Testis (tissue), 2 donors: ENCODE results near the gene HOOK2.

Experiments
- CTCF ChIP-seq, 3 experiments: fragments of 450-650 bp in 2 of 3; fragments of 200-600 bp in 1 of 3; sonication (generic) in 1 of 3; IDR thresholded peaks; one replicate each; pipeline ENCODE4 v1.5.1; 2016 to 2019; ENCODE audit warnings: antibody characterized with exemption in 3 of 3, mild to moderate bottlenecking in 2 of 3, moderate library complexity in 1 of 3
- POLR2A ChIP-seq: fragments of 450-650 bp; IDR thresholded peaks from one replicate; pipeline ENCODE4 v1.6.1; 2017; ENCODE audit warnings: antibody characterized with exemption, mild to moderate bottlenecking, moderate library complexity

DNA sequence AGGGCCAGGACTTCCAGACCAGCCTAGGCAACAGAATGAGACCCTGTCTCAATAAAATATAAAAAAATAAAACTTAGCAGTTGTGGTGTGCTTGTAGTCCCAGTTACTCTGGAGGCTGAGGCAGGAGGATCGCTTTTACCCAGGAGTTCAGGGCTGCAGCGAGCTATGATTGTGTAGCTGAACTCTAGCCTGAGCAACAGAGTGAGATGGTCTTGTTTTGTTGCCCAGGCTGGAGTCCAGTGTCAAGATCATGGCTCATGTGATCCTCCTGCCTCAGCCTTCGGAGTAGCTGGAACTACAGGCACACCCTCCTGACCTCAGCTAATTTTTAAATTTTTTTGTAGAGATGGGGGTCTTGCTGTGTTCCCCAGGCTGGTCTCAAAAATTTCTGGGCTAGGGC, 11.6 kb upstream of the HOOK2 start:
- TF ChIP-seq CTCF (IDR thresholded peaks at IDR 0.05) (no peak), POLR2A (no peak)
